Activated naive CD4-positive, alpha-beta T cell treated with anti-CD3 and anti-CD28 coated beads for 36 hours (primary cell): ENCODE measurements around the gene SS18L1. TPM values are rescaled to one million over a fixed set of nuclear protein-coding genes. Genes with fewer than 3 reads are reported as not detected.
"Not testable (repeated sequence)": the region's sequence is repeated elsewhere in the genome, so short reads cannot be mapped to it uniquely, and the experiment has no call there.

Experiments
- CTCF ChIA-PET: fragments of 350-600 bp; sonication (Branson Sonifier 250); formaldehyde crosslinking; loops from one replicate; lab custom pipeline; 2021; ENCODE audit warnings: antibody characterized with exemption; lab: Charles Lee
- DNase-seq: peaks from one replicate; pipeline ENCODE4 v3.0.0-alpha.2; 2020
- H3K27ac Mint-ChIP-seq: one replicate; pipeline ENCODE4 v1.8.0; 2021; ENCODE audit warnings: mild to moderate bottlenecking, mixed read lengths
- H3K27me3 Mint-ChIP-seq: one replicate; pipeline ENCODE4 v1.8.0; 2021; ENCODE audit warnings: low read depth, mixed read lengths
- H3K36me3 Mint-ChIP-seq: one replicate; pipeline ENCODE4 v1.8.0; 2021; ENCODE audit warnings: low read depth, mixed read lengths
- H3K4me1 Mint-ChIP-seq: one replicate; pipeline ENCODE4 v1.8.0; 2021; ENCODE audit warnings: low read depth, mixed read lengths
- H3K4me3 Mint-ChIP-seq: one replicate; pipeline ENCODE4 v1.8.0; 2021; ENCODE audit warnings: mild to moderate bottlenecking, moderate library complexity, mixed read lengths
- H3K9me3 Mint-ChIP-seq: one replicate; pipeline ENCODE4 v1.8.0; 2021; ENCODE audit warnings: mixed read lengths
- intact Hi-C: fragments of 100-400 bp; cut with micrococcal nuclease; formaldehyde crosslinking; loops from one replicate; pipeline ENCODE4 v1.15.1; 2023
- total RNA-seq, 2 experiments: library from RNA; stranded (reverse); gene quantifications; one replicate each; pipeline ENCODE4 v1.2.3, GENCODE V29; 2021

Gene SS18L1
- total RNA-seq, 2 experiments from 2014 or later: 14.5 to 18.0 TPM

DNA sequence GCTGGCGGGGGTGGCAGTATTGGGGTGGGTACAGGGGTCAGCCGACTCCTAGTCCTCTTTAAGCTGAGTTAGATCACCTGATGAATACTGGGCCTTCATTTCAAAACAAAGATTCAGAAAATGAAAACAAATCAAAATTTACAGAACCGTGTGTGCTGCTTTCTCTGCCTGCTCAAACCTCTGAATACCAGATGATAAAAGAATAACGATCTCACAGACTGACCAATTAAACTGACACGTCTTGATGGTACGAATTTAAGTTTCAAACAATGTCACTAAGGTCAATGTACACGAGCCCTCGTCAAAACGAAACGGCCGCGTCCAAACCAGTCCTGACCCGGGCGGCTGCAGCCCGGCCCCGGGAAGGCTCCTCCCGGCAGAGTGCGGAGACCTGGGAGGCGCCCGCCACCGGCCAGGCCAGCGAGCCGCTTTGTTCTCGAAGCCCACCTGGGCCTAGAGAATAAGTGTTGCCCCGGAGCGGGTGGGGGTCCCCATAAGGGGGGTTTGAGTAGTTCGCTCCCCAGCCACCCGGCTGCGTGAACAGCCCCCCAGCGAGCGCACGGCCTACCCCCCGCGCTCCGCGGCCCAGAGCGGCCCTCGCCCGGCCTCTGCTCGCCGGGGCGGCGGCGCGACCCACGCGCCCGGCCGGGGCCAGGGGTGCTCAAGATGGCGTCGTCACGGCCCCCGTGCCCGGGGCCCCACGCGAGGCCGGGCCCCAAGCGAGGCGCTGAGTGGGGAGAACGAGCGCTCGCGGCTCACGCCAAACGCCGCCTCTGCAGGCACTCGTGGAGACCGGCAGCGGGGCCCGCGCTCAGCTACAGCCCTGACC is 1.1 kb upstream of the SS18L1 start:
- no peaks in the 10 kb centered on the region for H3K9me3 Mint-ChIP-seq
- peak overlapping the region; percentile 83 for H3K4me3 Mint-ChIP-seq
- CTCF ChIA-PET: interaction anchor here (0.9 to 2.2 kb wide), 5 partner anchors 10 to 132 kb away, joined by 3 to 9 read pairs (median 3); partner anchors contain the start of gene LSM14B
- intact Hi-C loops: loop anchor here (1.0 kb wide), 3 partner anchors 20 to 160 kb away; partner anchors contain the start of genes ADRM1 and LSM14B
- no peaks in the 10 kb centered on the region for H3K27me3 Mint-ChIP-seq
- H3K4me1 Mint-ChIP-seq: peaks cover 60% of the 10 kb centered on the region
- peak; percentile 18 for DNase-seq
- peak overlapping the region; percentile 87 for H3K27ac Mint-ChIP-seq
- peaks cover 37% of the 10 kb centered on the region for H3K36me3 Mint-ChIP-seq

DNA sequence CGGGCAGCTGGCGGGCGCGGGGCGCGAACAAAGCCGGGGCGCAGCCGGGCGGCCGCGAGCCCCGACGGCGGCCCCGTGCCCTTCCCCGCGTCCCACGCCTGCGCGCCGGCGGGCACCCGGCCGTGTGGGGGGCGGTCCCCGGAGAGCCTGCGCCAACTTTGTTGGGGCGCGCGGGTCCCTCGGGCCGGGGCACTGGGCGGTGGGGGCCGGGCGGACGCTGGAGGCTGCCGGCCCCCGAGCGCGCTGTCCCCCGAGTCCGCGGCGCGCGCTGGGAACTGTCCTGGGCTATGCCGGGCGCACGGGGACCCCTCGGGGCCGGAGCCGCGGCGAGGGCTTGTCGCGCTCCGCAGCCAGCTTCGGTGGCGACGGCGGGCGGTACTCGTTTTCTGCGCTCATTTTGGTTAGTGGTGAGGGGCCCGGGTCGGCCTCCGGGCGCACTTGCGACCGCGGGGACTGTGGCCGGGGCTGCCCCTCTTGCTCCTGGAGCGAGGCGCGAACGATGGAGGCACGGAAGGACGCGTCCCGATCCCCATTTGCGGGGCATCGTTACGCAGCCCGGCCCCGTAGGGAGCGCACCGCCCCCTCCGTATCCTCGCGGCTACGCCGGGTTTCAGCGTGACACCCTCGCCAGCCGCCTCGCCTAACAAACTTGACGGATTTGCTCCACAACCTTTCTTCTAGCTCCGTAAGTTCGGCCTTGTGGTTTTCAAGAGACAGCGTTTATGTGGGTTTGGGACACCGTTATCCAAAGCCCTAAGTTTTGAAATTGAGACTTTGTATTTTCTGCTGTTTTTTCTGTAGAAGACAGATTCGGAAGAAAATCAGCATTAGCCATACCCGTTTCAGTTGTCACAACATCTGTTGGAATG is 622 bp downstream of the SS18L1 start:
- Mint-ChIP-seq H3K4me1 (peaks cover 52% of the 10 kb centered on the region), H3K36me3 (peaks cover 22% of the 10 kb centered on the region)

DNA sequence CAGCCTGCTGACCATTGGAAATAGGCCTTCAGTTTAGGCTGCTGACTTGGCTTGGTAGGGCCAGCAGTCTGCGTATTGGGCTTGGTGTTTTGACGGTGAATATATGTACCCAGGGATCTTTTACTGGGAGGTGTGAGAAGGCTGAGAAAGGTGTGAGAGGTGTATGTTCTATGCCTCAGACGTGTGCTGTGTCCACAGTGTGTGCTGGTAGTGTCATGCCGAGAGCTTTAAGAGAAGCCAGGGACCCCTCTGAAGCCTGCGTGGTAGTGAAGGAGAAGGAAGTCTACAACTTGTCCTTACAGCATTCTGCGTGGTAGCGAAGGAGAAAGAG is 2.1 kb downstream of the SS18L1 start:
- Mint-ChIP-seq H3K27me3 (no peaks in the 10 kb centered on the region), H3K27ac (no peak overlapping the region), H3K9me3 (no peaks in the 10 kb centered on the region), H3K36me3 (peaks cover 11% of the 10 kb centered on the region), H3K4me3 (no peak overlapping the region), H3K4me1 (peaks cover 42% of the 10 kb centered on the region)
- CTCF ChIA-PET: interaction anchor here (1.7 kb wide), 1 partner anchor 11 kb away, joined by 4 read pairs; no protein-coding TSS in a partner anchor
- DNase-seq: no peak
- intact Hi-C loops: no loop called here

More for the DNA sequence above, 622 bp downstream of the SS18L1 start:
- H3K4me3 Mint-ChIP-seq: peak overlapping the region; percentile 76
- DNase-seq: peak; percentile 72
- CTCF ChIA-PET: interaction anchor here (0.9 to 1.7 kb wide), 2 partner anchors 13 to 133 kb away, joined by 3 to 4 read pairs; no protein-coding TSS in a partner anchor
- H3K27me3 Mint-ChIP-seq: no peaks in the 10 kb centered on the region
- intact Hi-C loops: loop anchor here (1.0 kb wide), 4 partner anchors 22 to 158 kb away; partner anchors contain the start of genes ADRM1 and LSM14B
- H3K9me3 Mint-ChIP-seq: no peaks in the 10 kb centered on the region
- peak overlapping the region; percentile 46 for H3K27ac Mint-ChIP-seq

DNA sequence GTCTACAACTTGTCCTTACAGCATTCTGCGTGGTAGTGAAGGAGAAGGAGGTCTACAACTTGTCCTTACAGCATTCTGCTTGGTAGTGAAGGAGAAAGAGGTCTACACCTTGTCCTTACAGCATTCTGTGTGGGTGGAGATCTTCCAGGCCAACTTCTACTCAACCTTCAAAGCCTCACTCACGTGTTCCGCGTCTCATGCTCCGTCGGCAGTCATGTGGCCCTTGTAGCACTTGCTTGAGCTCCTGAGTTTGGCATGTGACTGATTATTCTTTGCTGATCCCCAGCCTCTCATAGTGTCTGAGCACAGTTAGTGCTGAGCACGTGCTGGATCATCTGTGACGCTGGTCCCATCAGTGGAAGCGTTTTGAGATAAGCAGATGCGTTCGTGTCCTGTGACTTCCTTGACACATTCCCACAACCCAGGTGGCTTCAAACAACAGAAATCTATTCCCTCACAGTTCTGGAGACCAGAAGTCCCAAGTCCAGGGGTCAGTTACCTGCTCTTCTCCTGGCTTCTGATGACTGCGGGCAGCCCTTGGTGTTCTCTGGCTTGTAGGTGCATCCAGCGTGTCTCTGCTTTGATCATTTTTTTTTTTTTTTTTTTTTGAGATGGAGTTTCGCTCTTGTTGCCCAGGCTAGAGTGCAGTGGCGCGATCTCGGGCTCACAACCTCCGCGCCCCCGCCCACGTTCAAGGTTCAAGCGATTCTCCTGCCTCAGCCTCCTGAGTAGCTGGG is 2.6 kb downstream of the SS18L1 start:
- Mint-ChIP-seq H3K36me3 (peaks cover 8% of the 10 kb centered on the region), H3K4me1 (peaks cover 36% of the 10 kb centered on the region), H3K27me3 (no peaks in the 10 kb centered on the region), H3K27ac (no peak overlapping the region), H3K4me3 (no peak overlapping the region), H3K9me3 (no peaks in the 10 kb centered on the region)
- no peak for DNase-seq
- CTCF ChIA-PET: interaction anchor here (1.7 kb wide), 1 partner anchor 11 kb away, joined by 4 read pairs; no protein-coding TSS in a partner anchor
- intact Hi-C loops: no loop called here

DNA sequence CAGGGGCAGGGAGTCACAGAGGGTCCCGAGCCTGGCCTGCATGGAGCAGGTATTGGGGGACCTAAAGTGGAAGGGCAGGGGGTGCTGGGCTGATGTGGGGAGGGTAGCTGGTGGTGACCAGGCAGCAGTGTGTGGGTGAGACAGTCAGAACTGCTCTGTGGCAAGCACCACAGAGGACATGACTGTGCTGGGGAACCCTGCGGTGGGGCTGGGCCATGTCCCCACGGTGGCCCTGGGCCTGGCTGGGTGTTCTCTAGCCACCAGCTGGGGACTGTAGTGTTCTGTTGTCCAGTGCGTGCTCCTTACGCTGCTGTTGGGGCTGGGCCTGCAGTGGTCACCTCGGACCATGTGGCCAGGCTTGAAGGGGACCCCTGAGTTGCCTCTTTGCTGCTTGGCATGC is 3.6 kb downstream of the SS18L1 start:
- Mint-ChIP-seq H3K27ac (no peak overlapping the region), H3K36me3 (peaks cover 11% of the 10 kb centered on the region), H3K9me3 (no peaks in the 10 kb centered on the region), H3K4me3 (no peak overlapping the region), H3K27me3 (no peaks in the 10 kb centered on the region), H3K4me1 (peaks cover 29% of the 10 kb centered on the region)
- no peak for DNase-seq
- CTCF ChIA-PET: no interaction called here
- intact Hi-C loops: no loop called here

DNA sequence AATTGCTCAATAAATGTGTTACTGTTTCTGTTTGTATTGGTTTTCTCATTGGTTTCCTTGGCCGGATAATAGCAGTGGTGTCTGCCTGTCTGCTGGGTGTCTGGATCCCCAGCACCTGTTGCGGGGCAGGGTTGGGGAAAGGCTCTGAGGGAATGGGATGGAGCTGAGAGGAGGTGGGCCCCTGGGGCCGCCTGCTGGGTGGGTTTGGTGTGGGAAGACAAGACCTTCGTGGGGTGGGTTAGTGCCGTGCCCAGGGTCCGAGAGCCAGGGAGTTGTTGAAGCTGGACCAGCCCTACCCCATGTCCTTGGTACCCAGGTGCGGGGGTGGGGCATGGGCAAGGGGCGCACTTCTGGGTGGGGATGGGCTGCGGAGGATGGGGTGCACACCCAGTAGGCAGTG is 4.0 kb downstream of the SS18L1 start:
- H3K4me1 Mint-ChIP-seq: peaks cover 29% of the 10 kb centered on the region
- no peak overlapping the region for H3K4me3 Mint-ChIP-seq
- no peaks in the 10 kb centered on the region for H3K9me3 Mint-ChIP-seq
- no peaks in the 10 kb centered on the region for H3K27me3 Mint-ChIP-seq
- DNase-seq: no peak
- CTCF ChIA-PET: interaction anchor here (0.6 kb wide), 1 partner anchor 207 kb away, joined by 3 read pairs; no protein-coding TSS in a partner anchor
- intact Hi-C loops: no loop called here
- peaks cover 13% of the 10 kb centered on the region for H3K36me3 Mint-ChIP-seq
- no peak overlapping the region for H3K27ac Mint-ChIP-seq

DNA sequence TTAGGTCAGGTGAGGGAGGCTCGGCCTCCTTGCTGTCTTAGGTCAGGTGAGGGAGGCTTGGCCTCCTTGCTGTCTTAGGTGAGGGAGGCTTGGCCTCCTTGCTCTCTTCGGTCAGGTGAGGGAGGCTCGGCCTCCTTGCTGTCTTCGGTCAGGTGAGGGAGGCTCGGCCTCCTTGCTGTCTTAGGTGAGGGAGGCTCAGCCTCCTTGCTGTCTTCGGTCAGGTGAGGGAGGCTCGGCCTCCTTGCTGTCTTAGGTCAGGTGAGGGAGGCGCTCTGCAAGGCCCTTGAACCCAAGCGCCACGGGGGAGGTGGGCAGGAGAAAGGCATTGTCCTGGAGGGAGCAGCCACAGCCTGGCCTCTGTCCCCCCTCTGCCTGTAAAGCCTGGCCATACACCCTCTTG is 4.8 kb downstream of the SS18L1 start:
- H3K4me3 Mint-ChIP-seq, intact Hi-C loops, DNase-seq, H3K27me3 Mint-ChIP-seq, H3K9me3 Mint-ChIP-seq, H3K27ac Mint-ChIP-seq: not testable (repeated sequence)
- H3K4me1 Mint-ChIP-seq: peaks cover 29% of the 10 kb centered on the region
- CTCF ChIA-PET: interaction anchor here (0.6 kb wide), 1 partner anchor 208 kb away, joined by 3 read pairs; no protein-coding TSS in a partner anchor
- peaks cover 18% of the 10 kb centered on the region for H3K36me3 Mint-ChIP-seq

DNA sequence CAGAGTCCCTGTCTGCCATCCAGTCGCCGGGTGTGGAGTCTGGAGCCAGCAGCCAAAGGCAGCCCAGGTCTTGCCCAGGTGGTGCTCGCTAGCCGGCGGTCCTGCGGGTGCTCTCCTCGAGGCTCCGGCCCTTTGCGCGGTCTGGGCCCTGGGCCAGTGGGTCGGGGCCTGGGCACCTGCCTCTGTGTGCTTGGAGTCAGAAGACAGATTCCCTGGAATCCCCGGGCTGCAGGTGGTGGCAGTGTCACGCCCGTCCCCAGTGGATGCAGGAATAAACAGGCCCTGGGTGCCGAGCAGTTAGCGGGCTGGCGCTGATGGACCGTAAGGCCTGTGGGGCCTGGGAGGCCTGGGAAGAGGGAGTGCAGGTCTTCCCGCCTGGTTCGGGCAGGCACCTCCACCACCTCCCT is 5.3 kb downstream of the SS18L1 start:
- peaks cover 30% of the 10 kb centered on the region for H3K4me1 Mint-ChIP-seq
- no peaks in the 10 kb centered on the region for H3K9me3 Mint-ChIP-seq
- H3K4me3 Mint-ChIP-seq: no peak overlapping the region
- intact Hi-C loops: no loop called here
- no peak overlapping the region for H3K27ac Mint-ChIP-seq
- no peak for DNase-seq
- H3K27me3 Mint-ChIP-seq: no peaks in the 10 kb centered on the region
- CTCF ChIA-PET: interaction anchor here (1.0 kb wide), 1 partner anchor 18 kb away, joined by 4 read pairs; no protein-coding TSS in a partner anchor
- H3K36me3 Mint-ChIP-seq: peaks cover 23% of the 10 kb centered on the region

DNA sequence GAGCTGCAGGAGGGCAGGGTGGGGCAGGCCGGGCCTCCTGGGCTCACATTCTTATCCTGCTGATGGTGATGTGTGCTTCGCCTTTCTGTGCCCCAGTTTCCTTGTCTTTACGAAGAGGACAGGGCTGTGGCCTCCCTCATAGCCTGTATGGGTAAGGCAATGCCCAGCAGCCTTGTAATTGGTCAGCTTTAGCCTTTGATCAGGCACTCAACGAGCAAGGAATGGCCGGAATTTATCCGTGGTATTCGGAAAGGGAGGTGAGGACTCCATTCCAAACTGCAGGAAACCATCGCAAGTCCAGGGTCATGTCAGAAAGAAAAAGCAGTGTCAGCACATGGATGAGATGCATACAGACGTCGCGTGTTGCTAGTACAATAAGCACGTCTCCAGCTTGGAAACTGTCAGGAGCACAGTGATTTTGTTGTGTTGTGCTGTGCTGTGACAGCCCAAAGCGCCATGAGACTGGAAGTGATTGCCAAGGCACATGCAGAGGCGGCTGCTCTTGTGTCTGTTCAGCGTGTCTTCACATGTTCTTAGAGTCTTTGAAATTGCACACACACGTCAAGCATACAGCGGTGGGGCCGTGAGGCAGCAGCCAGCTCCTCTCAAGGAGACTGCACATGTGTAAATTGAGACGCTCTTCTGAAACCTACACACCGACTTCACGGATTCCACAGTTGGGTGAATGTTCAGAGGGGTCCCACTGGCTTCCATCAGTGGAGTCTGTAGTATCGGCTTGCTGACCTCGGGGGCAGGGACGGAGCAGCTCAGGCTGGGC is 6.2 kb downstream of the SS18L1 start:
- H3K27ac Mint-ChIP-seq: no peak overlapping the region
- intact Hi-C loops: no loop called here
- H3K4me3 Mint-ChIP-seq: no peak overlapping the region
- H3K36me3 Mint-ChIP-seq: peaks cover 29% of the 10 kb centered on the region
- CTCF ChIA-PET: interaction anchor here (1.0 kb wide), 1 partner anchor 17 kb away, joined by 4 read pairs; no protein-coding TSS in a partner anchor
- DNase-seq: no peak
- H3K27me3 Mint-ChIP-seq: no peaks in the 10 kb centered on the region
- peaks cover 27% of the 10 kb centered on the region for H3K4me1 Mint-ChIP-seq
- no peaks in the 10 kb centered on the region for H3K9me3 Mint-ChIP-seq

DNA sequence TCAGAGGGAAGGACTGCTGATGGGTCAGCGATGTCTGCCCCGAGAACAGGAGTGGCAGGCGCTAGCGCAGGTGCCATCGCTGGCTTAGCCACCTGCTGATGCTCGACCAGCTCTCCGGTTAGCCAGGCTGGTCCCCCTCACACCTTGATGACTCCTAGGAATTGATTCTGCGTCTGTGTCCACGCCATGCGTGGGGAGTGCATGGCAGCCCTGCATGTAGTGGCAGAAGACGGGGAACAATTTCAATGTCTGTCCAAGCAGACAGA is 6.7 kb downstream of the SS18L1 start:
- CTCF ChIA-PET: no interaction called here
- Mint-ChIP-seq H3K9me3 (no peaks in the 10 kb centered on the region), H3K4me1 (peaks cover 22% of the 10 kb centered on the region), H3K4me3 (no peak overlapping the region), H3K27me3 (no peaks in the 10 kb centered on the region), H3K27ac (no peak overlapping the region), H3K36me3 (peaks cover 30% of the 10 kb centered on the region)
- intact Hi-C loops: no loop called here
- no peak for DNase-seq

DNA sequence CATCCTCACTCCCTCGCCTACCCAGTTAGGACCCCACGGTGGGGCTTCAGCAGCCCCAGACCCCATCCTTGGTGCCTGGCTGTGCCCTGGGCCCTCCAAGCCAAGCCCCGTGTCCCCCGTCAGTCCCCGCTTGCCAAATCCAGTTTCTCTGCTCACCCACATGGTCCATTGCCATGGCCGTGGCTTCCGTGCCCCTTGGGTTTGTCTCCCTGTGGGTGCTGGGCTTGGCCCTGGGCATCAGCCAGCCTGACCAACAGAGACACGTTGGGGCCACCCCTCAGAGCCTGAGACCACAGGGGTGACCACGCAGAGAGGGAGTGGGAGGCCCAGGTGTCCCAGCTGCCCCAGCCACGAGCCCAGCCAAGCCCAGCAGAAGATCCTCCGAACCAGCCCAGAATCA is 7.7 kb downstream of the SS18L1 start:
- no peak overlapping the region for H3K27ac Mint-ChIP-seq
- H3K36me3 Mint-ChIP-seq: peaks cover 36% of the 10 kb centered on the region
- peaks cover 15% of the 10 kb centered on the region for H3K4me1 Mint-ChIP-seq
- intact Hi-C loops: no loop called here
- CTCF ChIA-PET: no interaction called here
- no peak overlapping the region for H3K4me3 Mint-ChIP-seq
- no peaks in the 10 kb centered on the region for H3K9me3 Mint-ChIP-seq
- no peaks in the 10 kb centered on the region for H3K27me3 Mint-ChIP-seq
- no peak for DNase-seq
